GM13976 (cell line): Measurements from ENCODE around the gene GALNT10.

ENCODE experiments used
- DNase-seq: peaks from one replicate; pipeline ENCODE4 v3.0.0; 2012; ENCODE audit warnings: low spot score
- CTCF ChIP-seq: IDR thresholded peaks from 2 replicates; pipeline ENCODE4 v1.5.1; 2012; ENCODE audit warnings: borderline replicate concordance, mild to moderate bottlenecking; ENCODE audit not compliant: insufficient read depth; ENCODE audit errors: extremely low read depth, missing control alignments, control extremely low read depth
- in situ Hi-C: fragments of 300-500 bp; cut with MboI; formaldehyde crosslinking; loops from one replicate; pipeline ENCODE4 v1.12.0; 2022; ENCODE audit warnings: low sequenced_read_pairs, mixed read lengths, inconsistent platforms; ENCODE audit not compliant: unreplicated experiment

Gene GALNT10

GRCh38 chr5:154157483-154158378 lies 32.8 kb upstream of the GALNT10 start:
- TF ChIP-seq CTCF = no peak
- DNase-seq = no peak
- in situ Hi-C loops = no loop called here

GRCh38 chr5:154158379-154158737 lies 32.2 kb upstream of the GALNT10 start:
- in situ Hi-C loops = no loop called here
- no peak for DNase-seq
- TF ChIP-seq CTCF = no peak

GRCh38 chr5:154159343-154159742 lies 31.2 kb upstream of the GALNT10 start:
- no peak for DNase-seq
- TF ChIP-seq CTCF = no peak
- in situ Hi-C loops = no loop called here

GRCh38 chr5:154162539-154163151 lies 27.9 kb upstream of the GALNT10 start:
- DNase-seq = no peak
- in situ Hi-C loops = no loop called here
- no peak for TF ChIP-seq CTCF

- in situ Hi-C loops = no loop called here
- no peak for DNase-seq
- no peak for TF ChIP-seq CTCF
Observed at GRCh38 chr5:154163327-154164248, 26.9 kb upstream of the GALNT10 start.

GRCh38 chr5:154164249-154164581 lies 26.3 kb upstream of the GALNT10 start:
- in situ Hi-C loops = no loop called here
- TF ChIP-seq CTCF = no peak
- DNase-seq = no peak
